NK-92 (cell line): ENCODE data around the gene WDR35.

Experiments
- DNase-seq: peaks from one replicate; lab custom pipeline; 2025; ENCODE audit not compliant: unreplicated experiment; lab: John Stamatoyannopoulos, UW

Gene WDR35

GRCh38 chr2:19872302-19872701 is 117.6 kb downstream of the WDR35 start:
- no peak for DNase-seq

GRCh38 chr2:19871836-19872235 is 118.1 kb downstream of the WDR35 start:
- no peak for DNase-seq

GRCh38 chr2:19870792-19871191 is 119.1 kb downstream of the WDR35 start:
- no peak for DNase-seq

GRCh38 chr2:19868701-19869580 is 121.0 kb downstream of the WDR35 start:
- no peak for DNase-seq

- no peak for DNase-seq
Observed at GRCh38 chr2:19868224-19868623, 121.7 kb downstream of the WDR35 start.

GRCh38 chr2:19866771-19867170 is 123.1 kb downstream of the WDR35 start:
- DNase-seq, result no peak

- DNase-seq, result no peak
Observed at GRCh38 chr2:19865151-19865550, 124.8 kb downstream of the WDR35 start.

GRCh38 chr2:19864381-19864780 is 125.5 kb downstream of the WDR35 start:
- no peak for DNase-seq

- DNase-seq, result no peak
Observed at GRCh38 chr2:19863303-19864041, 126.4 kb downstream of the WDR35 start.

- DNase-seq, result no peak
Observed at GRCh38 chr2:19861813-19862212, 128.1 kb downstream of the WDR35 start.
